ENCODE results near the gene TFIP11. TPM values are rescaled to one million over a fixed set of nuclear protein-coding genes. Genes with fewer than 3 reads are reported as not detected.
A peak's percentile ranks its signal among the peaks of the same experiment; 100 is the strongest.

The TFIP11 gene
- total and polyA plus RNA-seq, 3 experiments from 2014 or later: 41.5 to 58.8 (median 53.9) TPM

DNA sequence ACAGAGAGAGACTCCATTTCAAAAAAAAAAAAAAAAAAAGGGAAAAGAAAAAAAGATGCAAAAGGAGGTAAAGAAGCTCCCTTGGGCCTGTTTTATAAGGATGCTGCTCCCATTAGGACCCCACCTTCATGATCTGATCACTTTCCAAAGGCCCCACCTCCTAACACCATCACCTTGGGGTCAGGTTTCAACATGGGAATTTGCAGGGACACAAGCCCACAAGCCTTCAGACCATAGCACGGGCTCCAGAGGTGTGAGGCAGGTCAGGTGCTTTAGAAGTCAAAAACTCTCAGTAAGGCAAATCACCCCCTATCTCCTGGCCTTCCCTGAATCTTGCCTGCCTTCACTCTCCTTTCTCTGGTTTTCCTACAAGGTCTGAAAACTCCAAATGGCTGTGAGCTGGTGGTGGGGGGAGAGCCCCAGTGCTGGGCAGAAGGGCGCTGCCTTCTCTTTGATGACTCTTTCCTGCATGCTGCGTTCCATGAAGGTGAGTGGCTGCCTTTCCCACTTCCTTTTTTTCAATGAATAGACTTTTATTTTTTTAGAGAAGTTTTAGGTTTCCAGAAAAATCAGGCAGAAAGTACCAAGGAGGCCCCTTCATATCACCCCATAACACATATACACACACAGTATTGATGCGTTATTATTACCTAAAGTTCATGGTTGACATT, 70.1 kb downstream of the TFIP11 start:
- no peaks in the 10 kb centered on the region for H3K36me3 ChIP-seq (ENCODE audit: insufficient read depth, low read length)
- no peak overlapping the region for H3K4me3 Mint-ChIP-seq
- H3K9me3 ChIP-seq (ENCODE audit: low read length): no peaks in the 10 kb centered on the region
- no peaks in the 10 kb centered on the region for H3K4me1 ChIP-seq (ENCODE audit: insufficient read depth, low read length)
- DNase-seq: no peak
- no peak overlapping the region for H3K27ac ChIP-seq (ENCODE audit: low read depth, low read length)
- H3K9me3 Mint-ChIP-seq: no peaks in the 10 kb centered on the region
- peaks cover 0 to 34% (median 6%) of the 10 kb centered on the region in 3 donors for H3K36me3 Mint-ChIP-seq
- peak overlapping the region in 3 of 8 donors; percentile 17 to 38 (median 29) for H3K27ac Mint-ChIP-seq
- CTCF ChIA-PET: no interaction called here
- H3K27me3 Mint-ChIP-seq: no peaks in the 10 kb centered on the region
- H3K4me3 ChIP-seq (ENCODE audit: low read length): no peak overlapping the region
- no peaks in the 10 kb centered on the region for H3K27me3 ChIP-seq (ENCODE audit: insufficient read depth, low read length, poor library complexity, severe bottlenecking)
- H3K4me1 Mint-ChIP-seq: peaks cover 2 to 9% (median 2%) of the 10 kb centered on the region in 3 donors
- POLR2A ChIA-PET: no interaction called here

Other genes with a start within 250 kb of the TFIP11 start
- 10 to 100 TPM; 13.1 to 14.2 TPM for gene ASPHD2, start 83.2 kb downstream of the TFIP11 start, total RNA-seq
- 4.1 TPM for gene ASPHD2, start 83.2 kb downstream of the TFIP11 start, polyA plus RNA-seq
- gene HPS4, start 28.7 kb downstream of the TFIP11 start, total RNA-seq: 10 to 100 TPM; 36.7 to 36.8 TPM
- 18.9 TPM for gene HPS4, start 28.7 kb downstream of the TFIP11 start, polyA plus RNA-seq
- 10 to 100 TPM; 32.8 to 33.3 TPM for gene SRRD, start 28.6 kb downstream of the TFIP11 start, total RNA-seq
- 28.5 TPM for gene SRRD, start 28.6 kb downstream of the TFIP11 start, polyA plus RNA-seq
- 10 to 100 TPM; 36.7 to 37.3 TPM for gene TPST2, start 77.7 kb upstream of the TFIP11 start, total RNA-seq
- 201 TPM for gene TPST2, start 77.7 kb upstream of the TFIP11 start, polyA plus RNA-seq
- gene CRYBB1, start 105.6 kb upstream of the TFIP11 start, total RNA-seq: not detected
- gene CRYBB1, start 105.6 kb upstream of the TFIP11 start, polyA plus RNA-seq: not detected
- not detected for gene CRYBA4, start 109.5 kb upstream of the TFIP11 start, total RNA-seq
- not detected for gene CRYBA4, start 109.5 kb upstream of the TFIP11 start, polyA plus RNA-seq
- 10 to 100 TPM; 52.2 to 57.5 TPM for gene MIAT, start 145.1 kb upstream of the TFIP11 start, total RNA-seq
- gene MIAT, start 145.1 kb upstream of the TFIP11 start, polyA plus RNA-seq: 3.9 TPM